HTR-8/SVneo (cell line): Measurements from ENCODE around the gene ANKRD62.

Experiments used
- DNase-seq: peaks from one replicate; pipeline ENCODE4 v3.0.0; 2011; ENCODE audit warnings: low spot score, mixed read lengths; ENCODE audit not compliant: insufficient read length
- FAIRE-seq: peaks from 2 replicates; lab custom pipeline; 2011; peaks lifted over from hg19 to GRCh38; lab: Jason Lieb, UNC

ANKRD62 gene

GRCh38 chr18:12093520-12094257 is at the start of gene ANKRD62:
Gene ANKRD62 (plus strand): TSS chr18:12093843. CDS start chr18:12094018, 175 bp downstream.
- no peak for FAIRE-seq
- DNase-seq, result no peak

- FAIRE-seq, result no peak
These were observed 49.1 kb upstream of the ANKRD62 start for GRCh38 chr18:12044591-12044990.

GRCh38 chr18:12046046-12046750 is 47.4 kb upstream of the ANKRD62 start:
- no peak for FAIRE-seq

More at GRCh38 chr18:12044591-12044990, 49.1 kb upstream of the ANKRD62 start:
- no peak for DNase-seq

GRCh38 chr18:12046751-12047335 is 46.8 kb upstream of the ANKRD62 start:
- FAIRE-seq (no peak), DNase-seq (no peak)

More at GRCh38 chr18:12046046-12046750, 47.4 kb upstream of the ANKRD62 start:
- DNase-seq, result no peak

GRCh38 chr18:12048010-12048826 is 45.4 kb upstream of the ANKRD62 start:
- no peak for FAIRE-seq
- no peak for DNase-seq

- FAIRE-seq (no peak), DNase-seq (no peak)
These were observed 44.8 kb upstream of the ANKRD62 start for GRCh38 chr18:12048827-12049175.

GRCh38 chr18:12049978-12050811 is 43.4 kb upstream of the ANKRD62 start:
- FAIRE-seq, result no peak

GRCh38 chr18:12052866-12053265 is 40.8 kb upstream of the ANKRD62 start:
- FAIRE-seq (no peak), DNase-seq (no peak)

More at GRCh38 chr18:12049978-12050811, 43.4 kb upstream of the ANKRD62 start:
- DNase-seq, result no peak

- DNase-seq (no peak), FAIRE-seq (no peak)
These were observed 40.4 kb upstream of the ANKRD62 start for GRCh38 chr18:12053289-12053688.

GRCh38 chr18:12056034-12056883 is 37.4 kb upstream of the ANKRD62 start:
- DNase-seq, result no peak
- FAIRE-seq, result no peak

GRCh38 chr18:12056884-12057402 is 36.7 kb upstream of the ANKRD62 start:
- FAIRE-seq, result no peak
- no peak for DNase-seq

- FAIRE-seq, result no peak
- no peak for DNase-seq
These were observed 36.1 kb upstream of the ANKRD62 start for GRCh38 chr18:12057419-12058039.

GRCh38 chr18:12059334-12060181 is 34.1 kb upstream of the ANKRD62 start:
- DNase-seq (no peak), FAIRE-seq (no peak)

- DNase-seq, result no peak
- no peak for FAIRE-seq
These were observed 33.3 kb upstream of the ANKRD62 start for GRCh38 chr18:12060182-12060870.

- FAIRE-seq, result no peak
- DNase-seq, result no peak
These were observed 32.0 kb upstream of the ANKRD62 start for GRCh38 chr18:12061685-12062084.

GRCh38 chr18:12062974-12063373 is 30.7 kb upstream of the ANKRD62 start:
- DNase-seq (no peak), FAIRE-seq (no peak)
